Panc1 (cell line): ENCODE data around the gene TSNAXIP1.

Experiments used
- CTCF ChIP-seq: fragments of 450-650 bp; IDR thresholded peaks from 2 replicates; pipeline ENCODE4 v1.5.1; 2017; ENCODE audit warnings: mild to moderate bottlenecking
- POLR2AphosphoS5 ChIP-seq: IDR thresholded peaks from 2 replicates; pipeline ENCODE4 v1.6.1; 2012; ENCODE audit warnings: mild to moderate bottlenecking, low read depth, low read length, moderate library complexity
- REST ChIP-seq, 2 experiments: IDR thresholded peaks; 2 replicates each; pipeline ENCODE4 v1.6.1; 2011 to 2012; ENCODE audit warnings: low read depth in 2 of 2, control low read depth in 1 of 2, low read length in 1 of 2, mild to moderate bottlenecking in 1 of 2, moderate library complexity in 1 of 2; ENCODE audit not compliant: insufficient read depth in 1 of 2
- SIN3A ChIP-seq: IDR thresholded peaks from 2 replicates; pipeline ENCODE4 v1.6.1; 2012; ENCODE audit warnings: low read depth, mild to moderate bottlenecking, low read length, moderate library complexity, borderline replicate concordance; ENCODE audit not compliant: insufficient read depth

GRCh38 chr16:67833030-67833414 is 26.3 kb downstream of the TSNAXIP1 start:
- TF ChIP-seq CTCF, result no peak
- TF ChIP-seq SIN3A, result no peak
- TF ChIP-seq POLR2AphosphoS5, result no peak
- TF ChIP-seq REST (IDR thresholded peaks at IDR 0.05; ENCODE audit: insufficient read depth in 1 of 2, low read depth in 2 of 2, low read length in 1 of 2), result no peak
